Activated CD4-positive, alpha-beta T cell treated with anti-CD3 and anti-CD28 coated beads, Interleukin-10, Interleukin-2, amounts not matched to agents 100 ng/mL and 50 ng/mL, durations not matched to agents 16 hours and 8 hours (primary cell): Measurements from ENCODE around the gene CREB5.

Source experiments
- DNase-seq: peaks from one replicate; pipeline ENCODE4 v3.0.0-alpha.2; 2020

Gene CREB5

DNA sequence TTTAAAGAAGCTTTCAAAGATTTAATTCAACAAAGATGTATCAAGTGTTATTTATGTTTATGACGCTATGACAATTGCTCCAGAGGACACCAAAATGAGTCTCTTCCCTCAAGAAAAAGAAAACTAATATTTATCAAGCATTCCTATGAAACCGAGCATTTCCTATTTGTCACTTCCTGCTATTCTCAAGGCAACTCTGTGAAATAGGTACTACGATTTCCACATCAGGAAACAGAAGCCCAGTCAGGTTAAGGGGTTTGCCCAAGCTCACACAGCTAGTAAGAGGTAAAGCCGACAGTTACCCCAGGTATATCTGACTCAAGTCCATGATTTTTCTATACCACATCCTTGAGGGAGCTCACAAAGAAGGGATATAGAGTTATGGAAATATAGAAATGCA is 459.9 kb downstream of the CREB5 start:
- no peak for DNase-seq

DNA sequence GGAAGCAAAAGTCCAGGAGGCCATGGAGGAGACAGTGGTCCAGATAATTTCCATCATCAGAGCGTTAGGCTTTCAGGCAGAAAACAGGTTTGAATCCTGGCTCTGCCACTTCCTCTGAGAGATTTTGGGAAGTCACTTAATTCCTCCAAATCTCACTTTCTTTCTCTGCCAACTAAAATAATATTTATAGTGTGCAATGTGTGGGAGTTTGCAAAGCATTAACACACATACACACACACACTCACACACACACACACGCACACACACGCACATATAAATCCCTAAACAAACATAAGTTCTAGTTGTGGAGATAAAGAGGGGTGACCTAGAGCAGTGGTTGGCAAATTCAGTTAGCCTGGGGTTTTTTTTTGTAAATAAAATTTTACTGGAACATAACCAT is 461.0 kb downstream of the CREB5 start:
- DNase-seq: no peak

DNA sequence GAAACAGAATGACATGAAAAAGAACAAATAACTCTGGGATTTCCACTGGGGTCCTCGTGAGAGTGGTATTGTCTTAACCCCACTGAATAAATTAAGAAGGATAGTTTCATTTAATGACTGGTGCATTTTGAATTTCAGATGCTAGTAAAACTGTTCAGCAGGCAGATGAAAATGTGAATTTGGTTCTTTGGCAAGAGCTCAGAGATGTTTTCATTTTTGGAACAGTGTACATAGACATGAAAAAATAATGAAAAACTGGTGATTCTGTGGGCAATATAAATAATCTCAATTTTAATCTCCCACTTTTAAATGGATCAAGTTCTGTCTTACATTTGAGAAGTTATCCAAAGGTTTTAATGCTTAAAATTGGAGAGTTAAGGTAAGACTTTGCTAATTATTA is 461.7 kb downstream of the CREB5 start:
- no peak for DNase-seq
